ENCODE results near the gene ABLIM3.

GRCh38 chr5:149206524-149207141 lies 65.3 kb downstream of the ABLIM3 start:
- TF ChIP-seq ATF3 (IDR thresholded peaks at IDR 0.05) (no peak), ZNF274 (IDR thresholded peaks at IDR 0.05; ENCODE audit: low read depth, low read length) (no peak), REST (IDR thresholded peaks at IDR 0.05; ENCODE audit: low read depth) (no peak), POLR2A (IDR thresholded peaks at IDR 0.05; ENCODE audit: borderline replicate concordance, extremely low read depth, insufficient read depth, insufficient read length) (no peak), POLR2AphosphoS5 (IDR thresholded peaks at IDR 0.05; ENCODE audit: low read depth, low read length) (no peak), EZH2 (IDR thresholded peaks at IDR 0.05) (no peak)
- TF ChIP-seq, protein P1, sequence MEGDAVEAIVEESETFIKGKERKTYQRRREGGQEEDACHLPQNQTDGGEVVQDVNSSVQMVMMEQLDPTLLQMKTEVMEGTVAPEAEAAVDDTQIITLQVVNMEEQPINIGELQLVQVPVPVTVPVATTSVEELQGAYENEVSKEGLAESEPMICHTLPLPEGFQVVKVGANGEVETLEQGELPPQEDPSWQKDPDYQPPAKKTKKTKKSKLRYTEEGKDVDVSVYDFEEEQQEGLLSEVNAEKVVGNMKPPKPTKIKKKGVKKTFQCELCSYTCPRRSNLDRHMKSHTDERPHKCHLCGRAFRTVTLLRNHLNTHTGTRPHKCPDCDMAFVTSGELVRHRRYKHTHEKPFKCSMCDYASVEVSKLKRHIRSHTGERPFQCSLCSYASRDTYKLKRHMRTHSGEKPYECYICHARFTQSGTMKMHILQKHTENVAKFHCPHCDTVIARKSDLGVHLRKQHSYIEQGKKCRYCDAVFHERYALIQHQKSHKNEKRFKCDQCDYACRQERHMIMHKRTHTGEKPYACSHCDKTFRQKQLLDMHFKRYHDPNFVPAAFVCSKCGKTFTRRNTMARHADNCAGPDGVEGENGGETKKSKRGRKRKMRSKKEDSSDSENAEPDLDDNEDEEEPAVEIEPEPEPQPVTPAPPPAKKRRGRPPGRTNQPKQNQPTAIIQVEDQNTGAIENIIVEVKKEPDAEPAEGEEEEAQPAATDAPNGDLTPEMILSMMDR (IDR thresholded peaks at IDR 0.05 in 2 of 3, conservative IDR thresholded peaks at IDR 0.05 in 1 of 3; ENCODE audit: borderline replicate concordance in 1 of 3, insufficient read depth in 1 of 3, low read depth in 2 of 3, low read length in 2 of 3) = no peak

Data from HCT116 (cell line).